Measurements from ENCODE around the gene PRRG1.
"Not testable (repeated sequence)": the region's sequence is repeated elsewhere in the genome, so short reads cannot be mapped to it uniquely, and the experiment has no call there.

Gene PRRG1

GRCh38 chrX:37378830-37379229 lies 29.7 kb downstream of the PRRG1 start:
- DNase-seq, result no peak

- no peak for DNase-seq
These were observed 31.1 kb downstream of the PRRG1 start for GRCh38 chrX:37380256-37380655.

GRCh38 chrX:37380924-37381323 lies 31.8 kb downstream of the PRRG1 start:
- no peak for DNase-seq

- no peak for DNase-seq
These were observed 34.1 kb downstream of the PRRG1 start for GRCh38 chrX:37383313-37383712.

- no peak for DNase-seq
These were observed 39.2 kb downstream of the PRRG1 start for GRCh38 chrX:37388413-37388812.

GRCh38 chrX:37405956-37406355 lies 56.8 kb downstream of the PRRG1 start:
- DNase-seq, result no peak

GRCh38 chrX:37407736-37408135 lies 58.6 kb downstream of the PRRG1 start:
- DNase-seq, result no peak

- DNase-seq, result no peak
These were observed 60.1 kb downstream of the PRRG1 start for GRCh38 chrX:37409278-37409677.

- no peak for DNase-seq
These were observed 71.0 kb downstream of the PRRG1 start for GRCh38 chrX:37420185-37420584.

GRCh38 chrX:37420756-37421155 lies 71.6 kb downstream of the PRRG1 start:
- no peak for DNase-seq

GRCh38 chrX:37424000-37424429 lies 74.9 kb downstream of the PRRG1 start:
- no peak for DNase-seq

- no peak for DNase-seq
These were observed 76.2 kb downstream of the PRRG1 start for GRCh38 chrX:37425370-37425769.

- DNase-seq, result not testable (repeated sequence)
These were observed 79.8 kb downstream of the PRRG1 start for GRCh38 chrX:37428962-37429361.

GRCh38 chrX:37434362-37434761 lies 85.2 kb downstream of the PRRG1 start:
- no peak for DNase-seq

- DNase-seq, result no peak
These were observed 88.0 kb downstream of the PRRG1 start for GRCh38 chrX:37437160-37437559.

- no peak for DNase-seq
These were observed 92.2 kb downstream of the PRRG1 start for GRCh38 chrX:37441377-37441776.

GRCh38 chrX:37445182-37445581 lies 96.0 kb downstream of the PRRG1 start:
- no peak for DNase-seq

- no peak for DNase-seq
These were observed 104.7 kb downstream of the PRRG1 start for GRCh38 chrX:37453821-37454220.

GRCh38 chrX:37454537-37455285 lies 105.5 kb downstream of the PRRG1 start:
- no peak for DNase-seq

- DNase-seq, result no peak
These were observed 106.2 kb downstream of the PRRG1 start for GRCh38 chrX:37455381-37455780.

- not testable (repeated sequence) for DNase-seq
These were observed 111.1 kb downstream of the PRRG1 start for GRCh38 chrX:37460285-37460684.

- no peak for DNase-seq
These were observed 113.2 kb downstream of the PRRG1 start for GRCh38 chrX:37462346-37462745.

GRCh38 chrX:37468124-37468739 lies 119.1 kb downstream of the PRRG1 start:
- no peak for DNase-seq

- no peak for DNase-seq
These were observed 121.5 kb downstream of the PRRG1 start for GRCh38 chrX:37470711-37471110.

GRCh38 chrX:37472836-37473235 lies 123.7 kb downstream of the PRRG1 start:
- DNase-seq, result no peak
